ENCODE measurements around the gene PTPRE.

DNA sequence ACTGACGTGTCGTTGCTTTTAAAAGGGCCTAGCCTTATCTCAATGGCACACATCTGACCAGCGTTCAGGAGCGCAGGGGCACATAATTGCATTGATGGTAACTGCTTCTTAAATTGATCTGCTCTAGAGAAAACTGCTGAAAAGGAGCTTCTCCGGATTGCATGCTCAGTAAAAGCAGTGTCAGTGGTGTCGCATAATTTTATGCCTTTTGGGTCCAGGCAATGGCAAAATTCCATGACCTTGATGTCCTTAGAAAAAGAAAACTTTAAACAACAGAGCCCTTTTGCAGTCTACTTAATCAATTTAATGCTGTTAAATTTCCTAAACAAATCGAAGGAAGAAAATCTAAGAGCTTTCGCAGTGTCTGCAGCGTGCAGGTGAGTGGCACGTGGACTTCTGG lies 75.7 kb downstream of the PTPRE start:
- no peak for TF ChIP-seq POLR2AphosphoS5 (IDR thresholded peaks at IDR 0.05; ENCODE audit: borderline replicate concordance, low read depth, low read length)
- no peak for TF ChIP-seq EZH2 (IDR thresholded peaks at IDR 0.05)
